HG03460 (cell line): ENCODE measurements around the gene TH.

Experiments
- ATAC-seq: cut with Tn5 transposase; IDR thresholded peaks from one replicate; pipeline ENCODE4 v1.9.1; 2021; ENCODE audit not compliant: unreplicated experiment

The TH gene

DNA sequence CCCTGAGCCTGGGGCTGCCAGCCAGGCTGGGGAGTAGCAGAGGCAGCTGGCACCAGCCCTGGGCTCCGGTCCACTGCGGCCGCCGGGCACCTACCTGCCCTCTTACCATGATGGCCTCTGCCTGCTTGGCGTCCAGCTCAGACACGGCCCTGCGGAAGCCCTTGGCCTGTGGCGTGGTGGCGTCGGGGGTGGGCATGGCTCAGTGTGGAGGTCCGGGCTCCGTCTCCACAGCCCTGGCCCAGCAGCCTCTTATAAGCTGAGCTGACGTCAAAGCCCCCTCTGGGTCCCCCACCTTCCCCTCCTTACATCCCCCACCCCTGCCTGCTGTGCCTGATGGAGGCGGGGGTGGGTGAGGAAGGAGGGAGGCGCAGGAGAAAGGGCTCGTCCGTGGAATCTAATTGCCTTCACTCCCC, at the start of gene TH:
TH (minus strand) TSS at position 225 of the 413 bp plus-strand sequence; CDS start at position 196, 29 bp downstream.
- no peak for ATAC-seq

DNA sequence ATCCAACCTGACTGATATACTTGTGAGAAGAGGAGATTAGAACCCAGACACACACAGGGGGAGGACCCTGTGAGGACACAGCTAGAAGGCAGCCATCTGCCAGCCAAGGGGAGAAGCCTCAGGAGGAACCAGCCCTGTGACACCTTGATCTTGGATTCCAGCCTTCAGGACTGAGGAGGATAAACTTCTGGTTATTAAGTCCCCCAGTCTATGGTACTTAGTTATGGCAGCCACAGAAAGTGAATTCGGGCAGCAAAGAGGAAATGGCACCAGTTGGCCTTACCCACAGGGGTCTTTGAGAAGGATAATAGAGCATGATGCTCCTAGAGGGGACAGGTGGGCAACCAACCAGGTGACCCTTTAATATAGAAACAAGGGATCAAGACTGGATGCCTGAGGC, 49.4 kb upstream of the TH start:
- no peak for ATAC-seq

DNA sequence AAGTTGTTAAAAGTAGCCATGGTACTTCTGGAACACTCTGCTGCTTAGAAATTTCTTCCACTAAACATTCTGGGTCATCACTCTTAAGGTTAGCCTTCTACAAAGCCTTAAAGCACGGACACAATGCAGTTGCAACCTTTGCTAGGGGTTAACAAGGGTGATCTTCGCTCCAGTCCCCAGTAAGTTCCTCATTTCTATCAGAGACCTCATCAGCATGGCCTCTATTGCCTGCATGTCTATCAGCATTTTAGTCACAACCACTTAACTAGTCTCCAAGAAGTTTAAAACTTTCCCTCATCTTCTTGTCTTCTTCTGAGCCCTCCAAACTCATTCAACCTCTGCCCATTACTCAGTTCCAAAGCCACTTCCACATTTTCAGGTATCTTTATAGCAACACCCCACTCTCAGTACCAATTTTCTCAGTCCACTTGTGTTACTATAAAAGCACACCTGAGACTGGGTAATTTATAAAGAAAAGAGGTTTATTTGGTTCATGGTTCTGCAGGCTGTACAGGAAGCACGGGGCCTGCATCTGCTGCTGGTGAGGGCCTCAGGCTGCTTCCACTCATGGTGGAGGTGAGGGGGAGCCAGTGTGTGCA, 48.7 kb upstream of the TH start:
- ATAC-seq, result no peak

DNA sequence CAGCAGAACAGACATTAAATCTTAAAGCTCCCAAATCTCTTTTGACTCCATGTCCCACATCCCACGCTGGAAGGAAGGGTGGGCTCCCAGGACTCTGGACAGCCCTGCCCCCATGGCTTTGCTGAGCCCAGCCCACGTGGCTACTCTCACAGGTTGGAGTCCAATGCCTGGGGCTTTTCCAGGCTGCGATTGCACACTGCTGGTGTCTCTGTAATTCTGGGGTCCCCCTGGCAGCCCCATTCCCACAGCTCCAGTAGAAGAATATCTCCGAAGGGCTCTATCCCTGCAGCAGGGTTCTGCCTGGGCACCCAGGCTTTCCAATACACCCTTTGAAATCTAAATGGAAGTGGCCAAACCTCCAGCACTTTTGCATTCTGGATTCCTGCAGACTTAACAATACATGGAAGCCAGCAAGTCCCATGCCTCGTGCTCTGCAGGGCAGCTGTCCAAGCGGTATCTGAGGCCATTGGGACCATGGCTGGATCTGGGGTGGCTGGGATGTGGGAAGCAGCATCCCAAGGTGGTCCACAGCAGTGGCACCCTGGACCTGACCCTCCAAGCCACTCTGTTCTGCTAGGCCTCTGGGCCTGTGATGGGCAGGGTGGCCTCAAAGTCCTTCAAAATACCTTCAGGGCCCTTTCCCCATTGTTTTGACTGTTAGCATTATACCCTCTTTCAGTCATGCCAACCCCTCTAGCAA, 47.9 kb upstream of the TH start:
- no peak for ATAC-seq

DNA sequence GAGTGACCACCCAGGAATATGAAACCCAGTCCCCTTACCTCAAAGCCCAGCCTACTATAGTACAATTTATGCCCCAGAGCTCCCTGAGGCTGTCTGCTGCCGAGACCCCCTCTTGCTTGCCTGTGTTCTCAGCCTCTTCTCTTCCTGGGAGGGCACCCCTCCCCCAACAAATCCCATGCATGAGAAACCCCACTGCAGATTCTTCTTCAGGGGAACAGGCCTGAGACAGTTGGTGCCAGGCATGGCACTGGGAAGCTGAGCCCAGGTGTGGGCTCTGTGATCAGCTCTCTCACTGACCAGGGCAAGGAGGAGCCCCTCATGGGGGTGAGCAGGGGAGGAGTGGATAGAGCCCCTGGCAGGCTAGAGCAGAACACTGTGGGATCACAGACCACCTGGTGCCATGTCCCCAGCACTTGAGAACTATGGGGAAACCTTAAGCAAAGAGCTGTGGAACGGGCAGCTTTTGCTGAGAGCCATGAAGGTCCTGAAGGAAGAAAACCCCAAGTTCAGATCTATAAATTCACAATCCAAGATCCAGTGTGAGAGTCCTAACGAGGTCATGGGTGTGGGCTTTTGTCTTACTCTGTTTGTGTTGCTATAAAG, 46.5 kb upstream of the TH start:
- ATAC-seq, result no peak

DNA sequence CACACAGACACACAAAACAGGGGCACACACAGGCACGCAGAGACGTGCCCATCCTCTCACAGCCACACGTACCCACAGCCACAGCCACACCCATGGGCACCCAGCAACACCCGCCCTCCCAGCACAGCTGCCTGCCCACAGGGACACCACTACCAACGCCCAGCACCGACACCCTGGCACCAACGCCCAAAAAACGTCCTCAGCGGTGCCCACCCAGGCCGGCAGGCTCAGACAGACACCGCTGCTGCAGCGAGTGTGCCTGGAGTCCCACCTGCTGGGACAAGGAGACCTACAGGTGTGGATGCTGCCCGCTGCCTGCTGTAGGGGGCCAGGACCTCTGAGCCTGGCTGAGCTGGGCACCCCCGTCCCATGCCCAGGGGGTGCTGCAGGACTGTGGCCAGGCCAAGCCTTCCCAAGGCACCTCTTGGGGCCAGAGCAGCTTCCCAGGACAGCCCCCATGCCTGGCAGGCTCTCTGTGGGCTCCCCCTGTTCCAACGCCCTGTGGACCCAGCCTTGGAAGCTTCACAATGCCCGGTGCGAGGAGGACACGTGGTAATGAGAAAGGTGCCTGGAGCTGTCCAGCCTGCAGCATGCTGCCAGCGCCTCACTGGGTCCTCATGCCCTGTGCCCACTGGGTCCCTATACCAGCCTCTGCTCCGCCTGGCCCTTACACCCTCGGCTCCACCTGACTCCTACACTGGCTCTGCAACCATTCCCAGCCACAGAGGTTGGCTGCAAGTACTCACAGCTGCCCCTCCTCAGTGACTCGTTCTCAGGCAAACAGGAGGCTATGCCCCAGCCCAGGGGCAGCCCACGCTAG, 45.8 kb upstream of the TH start:
- ATAC-seq, result no peak

DNA sequence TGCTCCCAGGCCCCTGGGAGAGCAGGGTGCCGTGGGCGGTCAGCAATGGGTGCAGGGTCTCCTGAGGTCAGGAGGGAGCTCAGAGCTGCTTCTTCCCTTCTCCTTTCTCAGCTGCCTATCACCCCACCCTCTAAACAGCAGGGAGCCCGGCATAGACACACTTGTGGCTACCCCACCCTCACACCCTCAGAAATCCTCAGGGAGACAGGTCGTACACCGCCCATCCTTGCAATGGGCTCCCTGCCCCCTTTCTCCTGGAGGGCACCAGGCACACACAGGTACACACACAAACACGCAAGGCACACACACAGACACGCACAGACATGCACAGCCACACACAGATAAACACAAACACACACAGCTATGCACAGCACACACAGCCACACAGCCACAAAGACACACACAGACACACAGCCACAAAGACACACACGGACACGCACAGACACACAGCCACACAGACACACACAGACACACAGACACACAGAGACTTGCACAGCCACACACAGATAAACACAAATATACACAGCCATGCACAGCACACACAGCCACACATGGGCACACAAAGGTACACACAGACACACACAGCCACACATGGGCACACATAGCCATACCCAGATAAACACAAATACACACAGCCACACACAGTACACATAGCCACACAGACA, 44.9 kb upstream of the TH start:
- no peak for ATAC-seq

DNA sequence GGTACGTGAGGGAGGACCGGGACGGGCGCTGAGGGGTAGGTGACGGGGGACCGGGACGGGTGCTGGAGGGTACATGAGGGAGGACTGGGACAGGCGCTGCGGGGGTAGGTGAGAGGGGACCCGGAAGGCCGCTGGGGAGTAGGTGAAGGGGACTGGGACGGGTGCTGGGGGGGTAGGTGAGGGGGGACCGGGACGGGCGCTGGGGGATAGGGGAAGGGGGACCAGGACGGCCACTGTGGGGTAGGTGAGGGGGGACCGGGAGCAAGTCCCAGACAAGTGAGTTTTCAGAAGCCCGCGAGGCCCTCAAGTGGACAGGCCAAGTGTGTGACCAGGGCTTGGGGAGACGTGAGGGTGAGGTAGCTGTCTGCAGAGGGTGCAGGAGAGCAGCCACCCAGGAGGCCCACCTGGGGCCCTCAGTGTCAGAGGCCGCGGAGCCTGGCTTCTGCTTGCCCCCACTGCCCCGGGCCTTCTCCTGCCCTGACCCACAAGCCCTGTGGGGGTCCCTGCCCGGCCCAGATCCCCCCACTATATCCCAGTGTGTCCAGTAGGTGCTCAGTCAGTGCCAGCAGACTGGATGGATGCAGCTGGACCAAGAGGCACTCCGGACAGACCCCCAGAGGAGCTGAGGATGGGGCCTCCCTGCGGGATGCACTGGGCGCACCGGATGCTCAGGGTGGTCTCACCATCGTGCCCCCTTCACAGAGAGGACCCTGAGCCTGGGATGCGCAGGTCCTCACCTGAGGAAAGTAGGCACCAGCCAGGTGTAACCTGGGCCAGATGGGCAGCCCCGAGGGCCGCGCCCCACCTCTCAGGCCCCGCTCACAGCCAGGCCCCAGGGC, 44.2 kb upstream of the TH start:
- ATAC-seq, result no peak

DNA sequence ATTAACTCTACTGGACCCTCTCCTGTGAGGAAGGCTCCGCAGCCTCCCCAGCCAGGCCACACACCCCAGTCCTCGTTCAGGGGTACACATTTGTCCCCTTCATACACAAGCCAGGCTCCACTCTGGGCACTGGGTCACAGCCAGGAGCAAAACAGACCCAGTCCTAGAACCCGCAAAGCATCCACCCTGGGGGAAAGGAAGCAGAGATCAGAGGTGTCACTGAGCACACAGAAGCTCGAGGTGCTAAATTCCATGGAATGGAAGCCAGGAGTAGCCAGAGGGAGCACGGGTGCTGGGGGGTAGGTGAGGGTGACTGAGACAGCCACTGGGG, 43.6 kb upstream of the TH start:
- ATAC-seq, result no peak

DNA sequence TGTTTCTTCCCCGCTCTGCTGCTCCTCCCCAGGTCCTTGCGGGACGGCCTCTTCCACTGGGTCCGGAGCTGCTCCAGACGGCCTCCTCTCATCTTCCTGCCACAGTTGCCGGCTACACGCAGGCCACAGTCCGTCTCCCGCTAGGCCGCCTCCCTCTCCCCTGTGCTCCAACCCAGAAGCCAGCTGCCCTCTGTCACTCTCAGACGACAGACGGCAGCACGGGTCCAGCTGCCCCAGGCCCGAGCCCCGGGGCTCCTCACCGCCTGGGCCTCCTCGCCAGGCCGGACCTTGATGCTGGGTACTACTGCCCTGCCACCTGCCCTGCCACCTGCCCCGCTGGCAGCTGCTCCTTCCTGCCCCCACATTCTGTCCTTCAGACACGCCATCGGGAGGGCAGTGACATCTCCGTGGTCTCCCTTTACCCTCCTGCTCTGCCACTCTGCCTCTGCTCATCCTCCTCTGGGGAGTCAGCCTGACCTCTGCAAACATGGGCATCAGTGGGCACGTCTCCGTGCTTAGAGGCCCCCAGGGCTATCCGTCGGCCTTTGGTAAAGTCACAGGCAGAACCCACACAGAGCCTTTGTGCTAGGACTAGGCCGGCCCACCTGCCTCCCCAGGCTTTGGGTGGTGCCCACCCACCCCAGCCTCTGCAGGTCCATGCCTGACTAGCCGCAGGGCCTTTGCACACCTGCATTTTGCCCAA, 43.1 kb upstream of the TH start:
- no peak for ATAC-seq

DNA sequence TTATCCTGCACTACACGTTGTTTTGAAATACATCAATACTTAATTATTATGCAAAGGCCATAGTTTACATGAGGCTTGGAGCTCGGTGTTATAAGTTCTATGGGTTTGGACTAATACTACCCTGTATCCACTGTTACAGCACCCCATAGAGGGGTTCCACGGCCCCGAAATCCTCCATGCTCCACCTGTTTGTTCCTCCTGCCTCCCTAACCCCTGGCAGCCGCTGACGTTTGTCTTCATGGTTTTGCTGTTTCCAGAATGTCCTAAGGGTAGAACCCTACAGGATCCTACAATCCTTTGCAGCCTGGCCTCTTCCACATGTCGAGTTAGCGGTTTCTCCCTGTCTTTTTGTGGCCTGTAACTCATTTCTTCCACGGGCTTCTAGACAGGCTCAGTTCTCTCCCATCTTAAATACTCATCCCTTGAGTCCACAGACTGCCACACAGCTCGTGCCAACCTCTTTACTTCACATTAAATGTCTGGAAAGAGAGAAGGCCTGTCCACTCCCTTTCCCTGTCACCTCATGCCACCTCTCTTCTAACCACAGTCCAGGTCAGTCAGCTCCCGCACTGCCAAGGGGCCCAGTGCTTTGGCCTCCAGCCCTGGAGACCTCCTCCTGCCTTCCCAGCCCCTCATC, 42.4 kb upstream of the TH start:
- ATAC-seq, result no peak

DNA sequence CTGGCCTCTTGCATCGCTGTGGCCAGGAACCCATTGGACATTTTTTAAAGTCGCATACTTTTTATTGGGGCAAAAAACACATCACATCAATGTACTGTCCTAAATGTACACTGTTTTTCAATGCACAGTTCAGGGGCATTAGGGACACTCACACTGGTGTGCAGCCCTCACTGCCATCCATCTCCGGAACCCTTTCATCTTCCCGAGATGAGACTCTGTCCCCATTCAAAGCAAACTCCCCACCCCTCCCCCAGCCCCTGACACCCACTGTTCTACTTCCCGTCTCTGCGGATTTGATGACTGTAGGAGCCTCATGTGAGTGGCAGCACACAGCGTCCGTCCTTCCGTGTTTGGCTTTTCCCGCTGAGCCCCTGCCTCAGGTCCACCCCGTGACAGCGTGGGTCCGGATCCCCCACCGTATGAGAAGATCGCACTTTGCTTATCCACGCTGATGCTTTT, 41.8 kb upstream of the TH start:
- ATAC-seq, result no peak

DNA sequence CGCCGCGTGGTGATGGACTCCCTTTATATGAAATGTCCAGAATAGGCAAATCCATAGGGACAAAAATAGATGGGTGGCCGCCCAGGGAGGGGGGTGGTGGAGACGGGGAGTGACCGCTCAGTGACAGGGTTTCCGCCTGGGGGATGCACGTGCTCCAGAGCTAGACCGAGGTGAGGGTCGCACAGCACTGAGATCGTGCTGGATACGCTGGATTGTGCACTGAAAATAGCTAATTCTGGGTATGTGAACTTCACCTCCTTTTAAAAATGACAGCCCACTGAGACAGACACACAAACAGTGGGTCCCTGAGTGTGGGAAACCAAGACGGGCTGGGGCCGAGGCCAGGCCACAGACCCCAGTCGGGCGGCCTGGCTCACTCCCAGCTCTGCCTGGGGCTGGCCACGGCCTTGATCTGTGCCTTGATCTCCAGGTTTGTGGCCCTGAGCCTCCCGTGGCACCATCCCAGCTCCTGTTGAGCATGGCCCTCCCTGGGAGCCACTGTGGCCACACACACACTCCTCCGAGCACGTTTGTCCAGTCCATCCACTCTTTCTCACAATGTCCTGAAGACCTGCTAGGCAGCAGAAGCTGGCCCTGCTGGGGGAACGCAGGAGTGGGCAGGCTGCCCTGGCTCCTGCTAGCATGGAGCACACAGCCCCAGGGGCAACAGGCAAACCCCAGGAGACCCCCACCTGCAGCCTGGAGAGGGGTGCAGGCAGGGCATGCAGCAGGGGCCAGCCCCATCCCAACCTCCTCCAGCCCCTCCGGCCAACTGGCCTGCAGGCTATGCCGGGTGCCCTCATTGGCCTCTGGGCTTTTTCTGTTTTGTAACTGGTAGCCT, 41.0 kb upstream of the TH start:
- ATAC-seq, result no peak

DNA sequence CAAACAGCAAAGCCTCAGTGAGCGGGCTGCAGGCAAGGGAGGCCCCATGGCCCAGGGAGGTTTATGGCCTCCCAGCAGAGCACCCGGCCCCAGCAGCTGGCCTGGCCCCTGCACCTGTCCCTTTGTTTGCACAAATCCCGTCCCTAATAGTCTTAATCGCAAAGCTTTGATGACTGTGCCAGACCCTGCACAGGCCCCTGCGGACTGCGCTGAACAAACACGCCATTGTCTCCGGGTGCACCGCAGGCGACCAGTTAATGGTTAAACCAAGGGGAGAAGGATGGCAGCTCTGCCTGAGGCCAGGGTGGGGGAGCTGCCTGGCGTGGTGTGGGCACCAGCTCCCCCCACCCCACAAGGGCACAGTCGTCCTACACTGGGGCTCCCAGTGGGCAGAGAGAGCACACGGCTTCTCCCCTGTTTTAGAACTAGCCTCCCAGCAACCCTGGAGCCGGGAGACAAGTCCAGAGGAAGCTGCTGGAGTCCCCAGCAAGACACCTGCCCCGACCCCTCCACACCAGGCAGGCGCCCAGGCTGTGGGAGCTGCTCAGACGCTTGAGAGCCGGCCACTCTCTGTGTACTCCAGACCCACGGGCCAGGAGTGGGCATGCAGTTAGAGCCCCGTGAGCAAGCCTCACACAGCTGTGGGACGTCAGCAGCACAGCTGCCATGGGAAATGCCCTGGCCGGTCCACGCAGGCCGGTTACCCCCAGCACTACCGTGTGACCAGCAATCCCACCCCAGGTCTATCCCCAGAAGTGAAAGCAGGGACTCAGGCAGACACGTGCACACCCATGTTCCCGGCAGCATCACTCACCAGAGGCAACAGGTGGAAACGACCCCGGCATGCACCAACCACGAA, 39.7 kb upstream of the TH start:
- no peak for ATAC-seq

DNA sequence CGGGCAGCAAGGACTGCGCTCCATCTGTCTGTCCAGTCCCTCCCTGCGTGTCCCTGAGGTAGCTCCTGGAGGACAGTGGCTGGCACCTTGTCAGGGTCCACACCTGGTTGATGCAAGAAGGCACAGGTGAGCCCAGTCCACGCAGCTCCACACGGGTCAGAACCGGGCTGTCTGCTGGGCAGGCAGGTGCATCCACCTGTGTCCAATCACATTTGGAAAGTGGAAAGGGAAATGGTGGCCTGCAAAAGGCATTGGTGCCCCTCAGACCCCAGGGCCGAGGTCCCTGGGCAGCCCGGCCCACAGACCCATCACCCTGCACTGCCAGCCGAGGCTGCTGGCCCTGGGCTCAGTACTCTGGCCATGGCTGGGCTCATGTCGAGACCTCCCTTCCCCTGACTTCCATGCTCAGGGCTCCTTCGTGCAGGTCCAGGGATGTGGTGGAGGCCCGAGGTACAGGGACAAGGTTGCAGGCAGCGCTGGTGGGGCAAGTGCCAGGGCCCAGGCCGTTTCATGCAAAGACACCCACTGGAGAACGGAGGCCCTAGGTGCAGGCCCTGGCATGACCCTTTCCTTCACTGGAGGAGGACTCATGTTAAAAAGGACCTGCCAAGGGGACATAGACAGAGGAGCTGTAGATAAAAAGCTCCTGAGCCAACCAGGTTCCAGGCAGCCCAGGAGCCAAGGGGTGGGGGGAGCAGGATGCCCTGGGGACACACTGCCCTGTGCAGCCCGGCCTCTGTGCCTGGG, 38.9 kb upstream of the TH start:
- ATAC-seq, result no peak

DNA sequence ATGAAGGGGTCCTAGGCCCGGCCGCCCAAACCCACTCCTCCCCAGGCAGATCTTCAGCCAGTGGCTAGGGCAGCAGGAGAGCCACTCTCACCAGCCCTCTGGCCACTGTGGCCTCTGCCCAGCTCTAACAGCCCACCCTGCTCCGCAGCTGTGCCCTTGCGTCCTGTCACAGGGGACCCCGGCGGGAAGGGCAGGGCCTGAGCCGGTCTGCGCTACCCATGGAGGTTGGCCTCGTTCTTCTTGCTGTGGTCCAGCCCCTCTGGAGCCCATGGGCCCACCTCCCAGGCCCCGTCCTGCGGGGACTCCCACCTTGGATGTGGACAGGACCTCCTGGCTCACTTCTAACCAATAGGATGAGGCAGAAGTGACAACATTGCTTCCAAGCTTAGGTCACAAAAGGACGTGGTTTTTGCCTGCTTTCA, 38.3 kb upstream of the TH start:
- ATAC-seq, result no peak

DNA sequence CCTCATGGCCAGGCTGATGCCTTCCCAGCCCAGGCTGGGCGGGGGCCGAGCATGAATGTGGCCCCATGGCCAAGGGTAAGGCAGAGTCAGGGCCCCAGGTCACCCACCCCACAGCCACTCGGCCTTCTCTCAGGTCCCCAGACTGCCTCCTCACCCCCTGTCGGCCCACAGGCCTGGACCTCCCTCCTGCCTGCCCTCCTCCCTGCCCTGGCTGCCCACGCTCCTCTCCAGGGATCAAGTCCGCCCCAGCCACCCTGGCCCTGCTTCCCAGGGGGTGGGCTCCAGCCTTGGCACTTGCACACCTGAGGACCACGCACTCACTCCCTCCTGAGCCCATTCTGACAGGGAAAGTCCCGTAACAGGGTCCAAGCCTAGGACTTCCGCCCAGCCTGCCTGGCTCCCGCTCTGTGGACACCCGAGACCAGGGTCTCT, 37.8 kb upstream of the TH start:
- ATAC-seq, result no peak
